ENCODE data around the gene TK1.

TK1 gene

GRCh38 chr17:78219396-78220150 lies 32.7 kb upstream of the TK1 start:
- DNase-seq: no peak

GRCh38 chr17:78214706-78215061 lies 27.8 kb upstream of the TK1 start:
- DNase-seq: peak; percentile 28

GRCh38 chr17:78214016-78214705 lies 27.3 kb upstream of the TK1 start, which contains the start of gene BIRC5:
Gene BIRC5, plus strand, starts transcription at chr17:78214253. Its CDS starts 64 bp downstream, at chr17:78214317.
- peak; percentile 91 for DNase-seq

- no peak for DNase-seq
These were observed 24.2 kb upstream of the TK1 start for GRCh38 chr17:78211032-78211431.

GRCh38 chr17:78210111-78210510 lies 23.3 kb upstream of the TK1 start:
- DNase-seq: no peak

- no peak for DNase-seq
These were observed 21.6 kb upstream of the TK1 start for GRCh38 chr17:78208486-78208885.

GRCh38 chr17:78206298-78206697 lies 19.4 kb upstream of the TK1 start:
- no peak for DNase-seq

- no peak for DNase-seq
These were observed 18.4 kb upstream of the TK1 start for GRCh38 chr17:78205124-78205775.

- DNase-seq: no peak
These were observed 17.7 kb upstream of the TK1 start for GRCh38 chr17:78204387-78205123.

- DNase-seq: no peak
These were observed 15.8 kb upstream of the TK1 start for GRCh38 chr17:78202666-78203065.

- DNase-seq: no peak
These were observed 13.6 kb upstream of the TK1 start for GRCh38 chr17:78200451-78200850.

GRCh38 chr17:78197147-78197832 lies 10.4 kb upstream of the TK1 start:
- no peak for DNase-seq

- no peak for DNase-seq
These were observed 9.9 kb upstream of the TK1 start for GRCh38 chr17:78196716-78197115.

GRCh38 chr17:78185981-78186691 lies 716 bp downstream of the TK1 start:
- DNase-seq: peak; percentile 75

GRCh38 chr17:78184868-78185267 lies 2.0 kb downstream of the TK1 start:
- DNase-seq: no peak

- DNase-seq: no peak
These were observed 2.5 kb downstream of the TK1 start for GRCh38 chr17:78184351-78184750.

GRCh38 chr17:78183916-78184315 lies 2.9 kb downstream of the TK1 start:
- DNase-seq: no peak

- DNase-seq: no peak
These were observed 4.3 kb downstream of the TK1 start for GRCh38 chr17:78182504-78182903.

GRCh38 chr17:78180508-78180907 lies 6.3 kb downstream of the TK1 start:
- DNase-seq: no peak

- DNase-seq: no peak
These were observed 6.8 kb downstream of the TK1 start for GRCh38 chr17:78180083-78180482.

GRCh38 chr17:78179372-78179771 lies 7.5 kb downstream of the TK1 start:
- DNase-seq: no peak

GRCh38 chr17:78176548-78177025 lies 10.3 kb downstream of the TK1 start:
- peak; percentile 74 for DNase-seq
